HEK293 (cell line): ENCODE results near the gene ACTRT2.

Experiments
- CTCF ChIA-PET: fragments of 350-600 bp; formaldehyde crosslinking; extraction: SDS; loops from one replicate; lab custom pipeline; 2021; ENCODE audit warnings: antibody characterized with exemption; lab: Yijun Ruan, JAX
- POLR2A ChIA-PET: fragments of 300-600 bp; formaldehyde crosslinking; extraction: SDS; loops from one replicate; lab custom pipeline; 2020; ENCODE audit warnings: antibody characterized with exemption, inconsistent platforms; lab: Yijun Ruan, JAX
- H3K27ac ChIP-seq: fragments of 200-500 bp; sonication (Bioruptor generic); 2 replicates; pipeline ENCODE4 v1.5.1; 2014; ENCODE audit warnings: low read depth, low read length, control low read depth, inconsistent platforms; ENCODE audit errors: extremely low read depth
- H3K36me3 ChIP-seq, 2 experiments: fragments of 200-500 bp in 1 of 2; sonication (Bioruptor generic) in 1 of 2; 1 replicate in 1 of 2; 2 replicates in 1 of 2; pipeline ENCODE4 v1.5.1; 2014 to 2017; ENCODE audit warnings: inconsistent platforms in 2 of 2, low read length in 2 of 2; ENCODE audit not compliant: control insufficient read depth in 2 of 2, insufficient read depth in 1 of 2
- H3K4me1 ChIP-seq: fragments of 200-500 bp; sonication (Bioruptor generic); 2 replicates; pipeline ENCODE4 v1.5.1; 2014; ENCODE audit warnings: mild to moderate bottlenecking, low read length, inconsistent platforms; ENCODE audit not compliant: control insufficient read depth, insufficient read depth
- H3K4me3 ChIP-seq: 2 replicates; pipeline ENCODE4 v1.5.1; 2011; ENCODE audit warnings: low read depth, mild to moderate bottlenecking, control low read depth, low read length, moderate library complexity
- H3K9me3 ChIP-seq: fragments of 200-500 bp; sonication (Bioruptor generic); 2 replicates; pipeline ENCODE4 v1.5.1; 2014; ENCODE audit warnings: low read depth, low read length, inconsistent platforms; ENCODE audit not compliant: control insufficient read depth, insufficient read depth
- AEBP2 ChIP-seq: fragments of 450-650 bp; formaldehyde crosslinking; IDR thresholded peaks from 2 replicates; pipeline ENCODE4 v1.5.1; 2016; ENCODE audit warnings: missing biosample characterization, missing genetic modification characterization, borderline replicate concordance
- KLF1 ChIP-seq: fragments of 450-650 bp; formaldehyde crosslinking; IDR thresholded peaks from 2 replicates; pipeline ENCODE4 v1.5.1; 2016; ENCODE audit warnings: missing biosample characterization, missing genetic modification characterization
- PRDM10 ChIP-seq: fragments of 450-650 bp; formaldehyde crosslinking; IDR thresholded peaks from 2 replicates; pipeline ENCODE4 v1.5.1; 2016; ENCODE audit warnings: missing biosample characterization, missing genetic modification characterization
- PRDM2 ChIP-seq: fragments of 450-650 bp; formaldehyde crosslinking; IDR thresholded peaks from 2 replicates; pipeline ENCODE4 v1.5.1; 2016; ENCODE audit warnings: missing biosample characterization, missing genetic modification characterization, borderline replicate concordance
- ZBTB21 ChIP-seq: fragments of 450-650 bp; formaldehyde crosslinking; IDR thresholded peaks from 2 replicates; pipeline ENCODE4 v1.5.1; 2017; ENCODE audit warnings: missing biosample characterization, missing genetic modification characterization
- ZNF121 ChIP-seq: fragments of 450-650 bp; formaldehyde crosslinking; IDR thresholded peaks from 2 replicates; pipeline ENCODE4 v1.5.1; 2016; ENCODE audit warnings: missing biosample characterization, missing genetic modification characterization
- ZNF2 ChIP-seq: fragments of 450-650 bp; formaldehyde crosslinking; IDR thresholded peaks from 2 replicates; pipeline ENCODE4 v1.5.1; 2016; ENCODE audit warnings: missing biosample characterization, missing genetic modification characterization
- ZNF37A ChIP-seq: fragments of 450-650 bp; IDR thresholded peaks from 2 replicates; pipeline ENCODE4 v1.5.1; 2018; ENCODE audit warnings: missing biosample characterization, missing genetic modification characterization
- ZNF510 ChIP-seq: fragments of 450-650 bp; formaldehyde crosslinking; IDR thresholded peaks from 2 replicates; pipeline ENCODE4 v1.5.1; 2018; ENCODE audit warnings: mild to moderate bottlenecking, missing genetic modification characterization, missing biosample characterization; ENCODE audit not compliant: insufficient replicate concordance
- ZNF513 ChIP-seq: fragments of 450-650 bp; IDR thresholded peaks from 2 replicates; pipeline ENCODE4 v1.5.1; 2018; ENCODE audit warnings: missing biosample characterization, missing genetic modification characterization
- ZNF610 ChIP-seq: fragments of 450-650 bp; formaldehyde crosslinking; IDR thresholded peaks from 2 replicates; pipeline ENCODE4 v1.5.1; 2016; ENCODE audit warnings: missing biosample characterization, missing genetic modification characterization, borderline replicate concordance
- ZNF623 ChIP-seq: fragments of 450-650 bp; formaldehyde crosslinking; IDR thresholded peaks from 2 replicates; pipeline ENCODE4 v1.5.1; 2016; ENCODE audit warnings: missing biosample characterization, missing genetic modification characterization
- ZNF639 ChIP-seq: fragments of 450-650 bp; formaldehyde crosslinking; IDR thresholded peaks from 2 replicates; pipeline ENCODE4 v1.5.1; 2016; ENCODE audit warnings: missing biosample characterization, missing genetic modification characterization
- ZNF707 ChIP-seq: fragments of 450-650 bp; formaldehyde crosslinking; IDR thresholded peaks from 2 replicates; pipeline ENCODE4 v1.5.1; 2016; ENCODE audit warnings: missing biosample characterization, missing genetic modification characterization

The ACTRT2 gene

GRCh38 chr1:3055051-3055450 lies 33.8 kb downstream of the ACTRT2 start (continued):
- no peak for TF ChIP-seq PRDM2 (tag by site-specific recombination)
- TF ChIP-seq ZNF37A: no peak
- no peak for TF ChIP-seq ZNF2 (tag by site-specific recombination)
- TF ChIP-seq AEBP2 (tag by site-specific recombination): no peak

GRCh38 chr1:3056641-3057040 lies 35.4 kb downstream of the ACTRT2 start:
- H3K4me1 ChIP-seq: no peaks in the 10 kb centered on the region
- CTCF ChIA-PET: no interaction called here
- no peak overlapping the region for H3K27ac ChIP-seq
- POLR2A ChIA-PET: no interaction called here
- H3K36me3 ChIP-seq: no peaks in the 10 kb centered on the region
- H3K4me3 ChIP-seq: no peak overlapping the region
- H3K9me3 ChIP-seq: no peaks in the 10 kb centered on the region
- no peak for TF ChIP-seq ZNF707 (tag by site-specific recombination)
- TF ChIP-seq ZNF121 (tag by site-specific recombination): no peak
- TF ChIP-seq ZBTB21: no peak
- TF ChIP-seq, all 188 proteins: peak for 0

GRCh38 chr1:3058263-3059030 lies 37.2 kb downstream of the ACTRT2 start:
- Histone ChIP-seq H3K9me3 (no peaks in the 10 kb centered on the region), H3K27ac (no peak overlapping the region), H3K36me3 (no peaks in the 10 kb centered on the region), H3K4me1 (no peaks in the 10 kb centered on the region), H3K4me3 (no peak overlapping the region)
- POLR2A ChIA-PET: no interaction called here
- TF ChIP-seq ZNF610 (tag by site-specific recombination) (no peak), ZNF639 (no peak), ZNF623 (tag by site-specific recombination) (peak; percentile 86)
- CTCF ChIA-PET: no interaction called here

GRCh38 chr1:3060127-3060526 lies 38.9 kb downstream of the ACTRT2 start:
- CTCF ChIA-PET: no interaction called here
- TF ChIP-seq KLF1 (no peak), ZNF623 (tag by site-specific recombination) (no peak), ZNF510 (tag by site-specific recombination) (no peak), ZBTB21 (no peak), PRDM10 (tag by site-specific recombination) (no peak), ZNF513 (tag by site-specific recombination) (no peak)

More at GRCh38 chr1:3060127-3060526, 38.9 kb downstream of the ACTRT2 start:
- H3K36me3 ChIP-seq: no peaks in the 10 kb centered on the region
- no peak overlapping the region for H3K27ac ChIP-seq
- no peaks in the 10 kb centered on the region for H3K9me3 ChIP-seq
- H3K4me3 ChIP-seq: no peak overlapping the region
- POLR2A ChIA-PET: no interaction called here
- H3K4me1 ChIP-seq: no peaks in the 10 kb centered on the region
